ENCODE data around the gene DDX46.
"Not testable (repeated sequence)": the region's sequence is repeated elsewhere in the genome, so short reads cannot be mapped to it uniquely, and the experiment has no call there.

Gene DDX46

GRCh38 chr5:134845852-134846640, 87.5 kb downstream of the DDX46 start, which contains the start of gene C5orf24:
Gene C5orf24, plus strand, starts transcription at chr5:134845968. Its CDS starts 8,933 bp downstream, at chr5:134854901.
- Histone ChIP-seq H3K9ac (peak within 1 kb of the TSS; percentile 97), H2AFZ (peak within 1 kb of the TSS; percentile 91), H3K27me3 (ENCODE audit: control insufficient read depth, insufficient read depth, low read length) (no peaks in the 10 kb centered on the region), H3K9me3 (ENCODE audit: control insufficient read depth, low read length) (no peaks in the 10 kb centered on the region), H3K4me3 (ENCODE audit: low read depth, low read length) (peak within 1 kb of the TSS; percentile 86), H3K27ac (peak within 1 kb of the TSS; percentile 80), H3K36me3 (ENCODE audit: control insufficient read depth, insufficient read depth, low read length) (no peaks in the 10 kb centered on the region), H3K4me1 (peaks cover 5% of the 10 kb centered on the region), H3K4me2 (ENCODE audit: low read length) (peak within 1 kb of the TSS; percentile 97), H3K79me2 (peaks cover 15% of the 10 kb centered on the region)
- no peak for TF ChIP-seq CTCF (IDR thresholded peaks at IDR 0.05)

GRCh38 chr5:134846641-134846960, 88.0 kb downstream of the DDX46 start:
- Histone ChIP-seq H3K27ac (peak overlapping the region; percentile 80), H3K9me3 (ENCODE audit: control insufficient read depth, low read length) (no peaks in the 10 kb centered on the region), H3K36me3 (ENCODE audit: control insufficient read depth, insufficient read depth, low read length) (no peaks in the 10 kb centered on the region), H3K79me2 (peaks cover 15% of the 10 kb centered on the region), H3K4me1 (peaks cover 5% of the 10 kb centered on the region), H3K9ac (peak overlapping the region; percentile 97), H3K4me2 (ENCODE audit: low read length) (peak overlapping the region; percentile 97), H3K27me3 (ENCODE audit: control insufficient read depth, insufficient read depth, low read length) (no peaks in the 10 kb centered on the region), H2AFZ (peak overlapping the region; percentile 91), H3K4me3 (ENCODE audit: low read depth, low read length) (peak overlapping the region; percentile 86)
- no peak for TF ChIP-seq CTCF (IDR thresholded peaks at IDR 0.05)

GRCh38 chr5:134849434-134849933, 90.9 kb downstream of the DDX46 start:
- H3K4me2 ChIP-seq (ENCODE audit: low read length); H2AFZ ChIP-seq; H3K4me3 ChIP-seq (ENCODE audit: low read depth, low read length); H3K27me3 ChIP-seq (ENCODE audit: control insufficient read depth, insufficient read depth, low read length); H3K27ac ChIP-seq; H3K9me3 ChIP-seq (ENCODE audit: control insufficient read depth, low read length); H3K9ac ChIP-seq; H3K36me3 ChIP-seq (ENCODE audit: control insufficient read depth, insufficient read depth, low read length); H3K4me1 ChIP-seq: not testable (repeated sequence)
- H3K79me2 ChIP-seq, result peaks cover 27% of the 10 kb centered on the region

DNA sequence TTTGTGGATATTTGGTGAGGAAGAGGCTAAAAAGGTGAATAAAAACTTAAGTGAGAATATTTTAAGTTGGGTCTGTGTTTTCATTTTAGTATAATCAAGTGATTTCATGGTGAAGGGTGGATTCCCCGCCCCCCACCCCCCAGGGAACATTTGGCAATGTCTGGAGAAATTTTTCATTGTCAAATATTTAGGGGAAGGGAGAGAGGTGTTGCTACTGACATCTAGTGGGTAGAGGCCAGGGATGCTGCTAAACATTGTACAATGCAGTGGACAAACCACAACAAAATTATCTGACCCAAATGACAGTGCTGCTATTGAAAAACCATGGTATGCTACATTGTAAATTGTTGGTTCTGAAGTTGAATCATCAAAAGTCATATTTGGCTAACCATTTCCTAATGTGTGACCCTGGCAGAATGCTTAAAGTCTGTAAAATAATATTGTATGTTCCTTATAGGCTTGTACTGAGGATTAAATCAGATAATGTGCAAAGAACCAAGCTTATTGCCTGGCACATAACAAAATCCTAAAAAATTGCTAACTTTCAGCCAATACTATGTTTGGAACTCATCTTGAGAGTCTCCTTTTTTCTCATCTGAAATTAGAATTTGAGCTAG, 92.8 kb downstream of the DDX46 start:
- peaks cover 27% of the 10 kb centered on the region for H3K79me2 ChIP-seq
- no peak overlapping the region for H3K27ac ChIP-seq
- H3K9ac ChIP-seq, result no peak overlapping the region
- H3K36me3 ChIP-seq (ENCODE audit: control insufficient read depth, insufficient read depth, low read length), result no peaks in the 10 kb centered on the region
- H3K9me3 ChIP-seq (ENCODE audit: control insufficient read depth, low read length), result no peaks in the 10 kb centered on the region
- H3K4me2 ChIP-seq (ENCODE audit: low read length), result no peak overlapping the region
- no peak overlapping the region for H3K4me3 ChIP-seq (ENCODE audit: low read depth, low read length)
- H3K4me1 ChIP-seq, result no peaks in the 10 kb centered on the region
- H2AFZ ChIP-seq, result no peak overlapping the region
- no peak for TF ChIP-seq CTCF (IDR thresholded peaks at IDR 0.05)
- H3K27me3 ChIP-seq (ENCODE audit: control insufficient read depth, insufficient read depth, low read length), result no peaks in the 10 kb centered on the region

DNA sequence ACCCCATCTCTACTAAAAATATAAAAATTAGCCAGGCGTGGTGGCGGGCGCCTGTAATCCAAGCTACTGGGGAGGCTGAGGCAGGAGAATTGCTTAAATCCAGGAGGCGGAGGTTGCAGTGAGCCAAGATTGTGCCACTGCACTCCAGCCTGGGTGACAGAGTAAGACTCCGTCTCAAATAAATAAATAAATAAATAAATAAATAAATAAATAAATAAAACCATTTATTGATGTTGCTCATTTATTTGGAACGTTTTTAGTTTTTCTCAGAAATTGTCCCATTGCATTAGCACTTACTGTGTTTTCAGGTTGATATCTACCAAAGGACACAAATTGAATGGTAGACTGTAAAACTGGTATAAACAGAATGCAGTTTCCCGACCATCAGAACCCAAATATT, 97.9 kb downstream of the DDX46 start:
- H3K79me2 ChIP-seq, result peaks cover 12% of the 10 kb centered on the region
- H3K9me3 ChIP-seq (ENCODE audit: control insufficient read depth, low read length); H3K9ac ChIP-seq; H3K4me3 ChIP-seq (ENCODE audit: low read depth, low read length); H3K27me3 ChIP-seq (ENCODE audit: control insufficient read depth, insufficient read depth, low read length); H3K4me1 ChIP-seq; H3K27ac ChIP-seq; H3K4me2 ChIP-seq (ENCODE audit: low read length); H2AFZ ChIP-seq; H3K36me3 ChIP-seq (ENCODE audit: control insufficient read depth, insufficient read depth, low read length): not testable (repeated sequence)
